Activated CD4-positive, alpha-beta T cell treated with anti-CD3 and anti-CD28 coated beads, Interleukin-2, amount 50 U/mL, for 24 hours (primary cell): ENCODE data around the gene FNDC3A.

Experiments
- DNase-seq, 2 donors: peaks; one replicate each; pipeline ENCODE4 v3.0.0-alpha.2; 2020; ENCODE audit warnings: low read depth in 1 of 2, low spot score in 1 of 2

Gene FNDC3A

DNA sequence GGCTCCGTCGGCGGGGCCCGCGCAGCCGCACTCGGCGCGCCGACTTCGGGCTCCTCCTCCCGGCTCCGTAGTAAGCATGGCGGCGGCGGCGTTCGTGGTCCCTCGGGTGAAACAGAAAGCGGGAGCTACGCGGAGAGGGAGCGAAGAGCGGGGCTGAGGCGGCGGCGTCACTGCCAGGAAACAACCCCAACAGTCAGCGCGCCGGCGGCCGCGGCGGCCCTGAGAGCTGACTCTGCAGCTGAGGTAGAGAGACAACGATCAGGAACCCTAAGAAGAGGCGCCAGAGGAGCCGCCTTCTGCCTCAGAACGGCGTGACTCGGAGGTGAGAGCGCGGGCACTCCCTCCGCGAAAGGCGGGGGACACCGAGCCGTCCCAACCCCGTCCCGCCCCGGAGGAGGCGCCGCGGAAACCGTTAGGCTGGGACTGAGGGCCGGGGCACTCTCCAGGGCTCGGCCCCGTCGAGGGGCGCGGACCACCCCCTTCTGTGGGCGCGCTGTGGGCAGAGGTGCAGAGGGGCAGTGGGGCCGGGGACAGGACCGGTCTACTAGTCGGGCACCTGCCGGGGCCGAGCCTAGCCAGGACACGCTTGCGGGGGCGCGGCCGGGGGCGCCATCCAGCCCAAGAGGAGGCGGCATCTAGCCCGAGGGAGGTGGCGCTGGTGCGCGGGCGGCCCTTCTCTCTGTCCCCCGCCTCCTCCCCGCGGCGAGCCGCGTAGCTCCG lies at the start of gene FNDC3A:
FNDC3A (plus strand) TSS at position 57 of the 720 bp plus-strand sequence. CDS start 30,279 bp downstream, outside the sequence.
- peak; percentile 83 to 84 for DNase-seq

- DNase-seq: no peak
Observed at GRCh38 chr13:48928757-48929430, 46.8 kb upstream of the FNDC3A start.

GRCh38 chr13:48930918-48931317 lies 44.8 kb upstream of the FNDC3A start:
- no peak for DNase-seq

DNA sequence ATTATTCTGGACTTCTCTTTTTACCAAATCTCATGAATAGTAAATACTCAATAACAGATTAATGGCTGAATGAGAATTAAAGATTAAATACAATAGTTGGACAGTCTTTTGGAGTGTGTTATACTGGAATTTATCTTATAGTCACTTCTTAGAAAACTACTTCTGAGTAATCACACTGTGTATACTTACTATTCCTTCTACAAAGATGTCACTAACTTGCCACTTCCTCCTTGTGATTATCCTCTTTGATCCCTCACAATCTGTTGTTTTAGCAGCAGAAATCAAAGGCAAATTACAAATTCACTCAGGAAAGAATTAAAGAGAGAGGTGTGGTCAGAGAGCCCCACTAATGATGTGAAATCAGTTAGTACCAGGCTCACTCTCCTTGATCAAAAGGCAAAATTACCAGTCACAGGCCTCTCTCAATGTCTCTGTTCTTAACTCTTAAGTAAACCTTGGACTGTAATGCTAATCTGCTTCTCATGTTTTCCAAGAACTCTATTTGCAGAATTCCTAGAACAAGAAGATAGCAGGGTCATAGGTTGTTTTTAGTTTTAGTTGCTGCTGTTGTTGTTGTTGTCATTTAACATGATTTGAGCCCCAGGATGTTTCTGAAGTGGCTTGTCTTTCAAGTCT lies 37.3 kb upstream of the FNDC3A start:
- no peak for DNase-seq

- no peak for DNase-seq
Observed at GRCh38 chr13:48939728-48940127, 36.0 kb upstream of the FNDC3A start.

- DNase-seq: no peak
Observed at GRCh38 chr13:48942131-48942530, 33.6 kb upstream of the FNDC3A start.

- DNase-seq: no peak
Observed at GRCh38 chr13:48944221-48944620, 31.5 kb upstream of the FNDC3A start.

- no peak for DNase-seq
Observed at GRCh38 chr13:48945626-48946025, 30.1 kb upstream of the FNDC3A start.

GRCh38 chr13:48946163-48946562 lies 29.5 kb upstream of the FNDC3A start:
- DNase-seq: no peak

GRCh38 chr13:48949566-48950500 lies 25.9 kb upstream of the FNDC3A start:
- DNase-seq: no peak

DNA sequence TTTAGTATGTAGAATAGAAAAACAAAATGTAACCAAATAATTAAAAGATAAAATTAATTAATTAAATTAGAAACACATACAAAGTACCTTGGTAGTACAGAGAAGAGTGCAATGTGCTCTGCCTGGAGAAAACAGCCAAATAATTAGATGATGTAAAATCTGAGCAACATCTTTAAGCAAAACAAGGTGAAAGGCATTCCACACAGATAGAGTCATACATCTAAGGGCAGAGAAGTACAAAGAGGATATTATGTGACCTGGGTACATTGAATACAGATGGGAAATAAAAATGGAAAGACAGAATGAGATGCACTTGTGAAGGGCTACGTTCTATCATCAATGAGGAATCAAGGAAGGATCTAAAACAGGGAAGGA lies 25.2 kb upstream of the FNDC3A start:
- no peak for DNase-seq

DNA sequence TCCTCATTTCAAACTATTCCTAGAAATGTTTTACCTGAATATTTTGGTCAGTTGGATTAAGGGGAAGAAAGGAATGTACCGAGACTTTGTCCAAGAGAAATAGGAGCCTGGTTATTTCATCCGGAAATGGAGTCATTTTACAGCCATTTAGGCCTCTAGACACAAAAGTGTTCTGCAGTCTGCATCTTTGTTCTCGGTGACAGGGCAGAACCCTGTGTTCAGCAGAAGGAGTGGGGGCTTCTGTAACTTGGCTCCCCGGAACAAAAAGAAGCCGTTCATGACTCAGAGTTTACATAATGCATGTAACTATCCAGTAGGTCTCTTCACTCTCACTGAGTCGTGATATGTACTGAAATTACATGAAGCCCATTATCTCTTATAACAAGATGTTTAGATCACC lies 21.6 kb upstream of the FNDC3A start:
- DNase-seq: no peak

- no peak for DNase-seq
Observed at GRCh38 chr13:48955536-48955935, 20.2 kb upstream of the FNDC3A start.

- no peak for DNase-seq
Observed at GRCh38 chr13:48961379-48961778, 14.3 kb upstream of the FNDC3A start.

GRCh38 chr13:48962281-48962680 lies 13.4 kb upstream of the FNDC3A start:
- DNase-seq: no peak

DNA sequence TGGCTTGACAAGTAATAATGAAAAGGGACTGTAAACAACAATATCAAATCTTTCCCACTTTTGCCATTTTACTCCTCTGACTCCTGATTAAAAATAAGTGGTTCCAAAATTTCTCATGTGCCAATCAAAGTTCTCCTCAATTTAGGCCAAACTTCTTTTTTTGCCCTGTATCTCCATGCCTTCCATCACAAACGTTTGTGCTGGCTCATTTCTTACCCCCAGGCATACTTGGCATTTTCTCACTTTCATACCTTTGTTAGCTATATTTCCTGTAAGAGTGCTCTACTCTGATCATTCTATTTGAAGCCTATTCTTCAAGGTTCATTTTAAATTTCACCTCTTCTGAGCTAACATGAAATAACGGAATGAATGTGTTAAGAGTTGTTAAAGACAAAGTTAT lies 10.0 kb upstream of the FNDC3A start:
- DNase-seq: no peak

DNA sequence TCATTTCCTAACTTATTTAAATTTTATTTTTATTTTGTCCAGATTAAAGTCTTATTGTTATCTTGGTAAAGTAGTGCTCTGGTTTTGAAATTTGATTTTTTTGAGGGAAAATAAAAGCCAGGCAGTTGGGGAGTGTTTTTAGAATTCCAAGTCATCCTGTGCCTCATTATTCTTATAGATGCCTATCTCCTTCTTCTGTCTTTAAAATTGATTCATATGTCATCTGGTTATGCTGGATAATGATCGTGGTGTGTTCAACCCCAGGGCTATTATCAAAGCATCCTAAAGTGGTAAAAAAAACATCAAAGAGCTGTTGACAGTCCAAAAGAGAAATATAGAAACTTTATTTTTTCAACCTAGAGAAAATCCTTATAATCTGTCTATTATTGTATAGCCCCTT lies 6.0 kb upstream of the FNDC3A start:
- DNase-seq: no peak

- no peak for DNase-seq
Observed at GRCh38 chr13:48973845-48974431, 1.8 kb upstream of the FNDC3A start.

DNA sequence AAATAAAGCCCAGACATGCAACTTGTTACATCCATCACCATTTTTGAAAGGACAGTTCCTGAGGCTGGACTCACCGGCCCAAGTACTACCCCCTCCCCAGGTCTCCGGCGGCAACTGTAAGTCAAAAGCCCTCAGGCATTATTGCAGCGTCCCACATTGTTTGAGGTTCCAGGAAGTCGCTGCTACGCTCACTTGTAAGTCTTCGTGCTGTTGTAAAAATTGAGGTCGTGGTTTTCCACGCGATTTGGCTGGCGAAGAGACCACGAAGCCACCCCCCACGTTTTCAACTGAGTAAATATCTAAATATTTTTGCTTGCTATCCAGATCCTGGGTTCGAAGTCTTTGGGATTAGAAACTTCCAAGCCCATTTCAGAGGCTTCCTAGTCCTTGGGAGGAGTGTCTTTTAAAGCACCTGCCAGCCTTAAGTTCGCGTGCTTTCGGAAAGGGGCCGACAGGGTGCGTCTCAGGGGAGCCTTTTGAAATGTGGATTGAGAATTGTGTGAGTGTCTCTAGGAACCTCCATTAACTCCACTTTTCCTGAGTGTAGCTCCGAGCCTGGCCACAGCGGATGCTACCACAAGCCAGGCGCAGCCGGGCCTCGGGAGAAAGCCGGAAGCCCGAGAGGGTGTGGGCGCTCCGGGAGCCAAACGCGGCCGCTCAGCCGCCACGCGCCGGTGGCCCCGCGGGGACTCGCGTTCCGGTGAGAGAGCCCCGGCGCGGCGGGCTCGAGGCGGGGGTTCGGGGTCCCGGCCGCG lies 434 bp upstream of the FNDC3A start:
- DNase-seq: peak in 1 of 2 donors; percentile 34
